Measurements from ENCODE around the gene MARK4.
"Not testable (repeated sequence)": the region's sequence is repeated elsewhere in the genome, so short reads cannot be mapped to it uniquely, and the experiment has no call there.

Gene MARK4

GRCh38 chr19:45334881-45335280 lies 83.8 kb downstream of the MARK4 start:
- not testable (repeated sequence) for DNase-seq (ENCODE audit: low read depth in 3 of 3, low spot score in 1 of 3)

GRCh38 chr19:45336696-45337251 lies 85.7 kb downstream of the MARK4 start:
- DNase-seq (ENCODE audit: low read depth in 3 of 3, low spot score in 1 of 3) = no peak

GRCh38 chr19:45339629-45340028 lies 88.6 kb downstream of the MARK4 start:
- no peak for DNase-seq (ENCODE audit: low read depth in 3 of 3, low spot score in 1 of 3)

- peak in 1 of 3 donors; percentile 29 for DNase-seq (ENCODE audit: low read depth in 3 of 3, low spot score in 1 of 3)
Observed at GRCh38 chr19:45340232-45340898, 89.3 kb downstream of the MARK4 start, which contains the start of gene KLC3. KLC3 (plus strand) TSS chr19:45340750; CDS start chr19:45345542, 4,792 bp downstream.

- no peak for DNase-seq (ENCODE audit: low read depth in 3 of 3, low spot score in 1 of 3)
Observed at GRCh38 chr19:45340899-45341453, 89.9 kb downstream of the MARK4 start.

GRCh38 chr19:45342911-45343310 lies 91.8 kb downstream of the MARK4 start:
- no peak for DNase-seq (ENCODE audit: low read depth in 3 of 3, low spot score in 1 of 3)

- DNase-seq (ENCODE audit: low read depth in 3 of 3, low spot score in 1 of 3) = no peak
Observed at GRCh38 chr19:45344621-45345505, 93.8 kb downstream of the MARK4 start.

- no peak for DNase-seq (ENCODE audit: low read depth in 3 of 3, low spot score in 1 of 3)
Observed at GRCh38 chr19:45345506-45345860, 94.4 kb downstream of the MARK4 start.

- no peak for DNase-seq (ENCODE audit: low read depth in 3 of 3, low spot score in 1 of 3)
Observed at GRCh38 chr19:45346449-45346848, 95.4 kb downstream of the MARK4 start.

GRCh38 chr19:45347570-45348366 lies 96.7 kb downstream of the MARK4 start:
- DNase-seq (ENCODE audit: low read depth in 3 of 3, low spot score in 1 of 3) = no peak

GRCh38 chr19:45348367-45349125 lies 97.5 kb downstream of the MARK4 start:
- DNase-seq (ENCODE audit: low read depth in 3 of 3, low spot score in 1 of 3) = no peak

- no peak for DNase-seq (ENCODE audit: low read depth in 3 of 3, low spot score in 1 of 3)
Observed at GRCh38 chr19:45349126-45349415, 98.0 kb downstream of the MARK4 start.

GRCh38 chr19:45349430-45349941 lies 98.4 kb downstream of the MARK4 start:
- no peak for DNase-seq (ENCODE audit: low read depth in 3 of 3, low spot score in 1 of 3)

- no peak for DNase-seq (ENCODE audit: low read depth in 3 of 3, low spot score in 1 of 3)
Observed at GRCh38 chr19:45350477-45351058, 99.5 kb downstream of the MARK4 start.

- no peak for DNase-seq (ENCODE audit: low read depth in 3 of 3, low spot score in 1 of 3)
Observed at GRCh38 chr19:45351401-45351952, 100.4 kb downstream of the MARK4 start.

GRCh38 chr19:45352062-45352461 lies 101.0 kb downstream of the MARK4 start:
- DNase-seq (ENCODE audit: low read depth in 3 of 3, low spot score in 1 of 3) = no peak

- no peak for DNase-seq (ENCODE audit: low read depth in 3 of 3, low spot score in 1 of 3)
Observed at GRCh38 chr19:45352471-45352870, 101.4 kb downstream of the MARK4 start.

GRCh38 chr19:45352914-45353796 lies 102.1 kb downstream of the MARK4 start:
- DNase-seq (ENCODE audit: low read depth in 3 of 3, low spot score in 1 of 3) = no peak
